Measurements from ENCODE around the gene LRRIQ1.

LRRIQ1 gene

GRCh38 chr12:85278598-85279448 lies 242.7 kb downstream of the LRRIQ1 start:
- no peak overlapping the region for H3K4me3 Mint-ChIP-seq

DNA sequence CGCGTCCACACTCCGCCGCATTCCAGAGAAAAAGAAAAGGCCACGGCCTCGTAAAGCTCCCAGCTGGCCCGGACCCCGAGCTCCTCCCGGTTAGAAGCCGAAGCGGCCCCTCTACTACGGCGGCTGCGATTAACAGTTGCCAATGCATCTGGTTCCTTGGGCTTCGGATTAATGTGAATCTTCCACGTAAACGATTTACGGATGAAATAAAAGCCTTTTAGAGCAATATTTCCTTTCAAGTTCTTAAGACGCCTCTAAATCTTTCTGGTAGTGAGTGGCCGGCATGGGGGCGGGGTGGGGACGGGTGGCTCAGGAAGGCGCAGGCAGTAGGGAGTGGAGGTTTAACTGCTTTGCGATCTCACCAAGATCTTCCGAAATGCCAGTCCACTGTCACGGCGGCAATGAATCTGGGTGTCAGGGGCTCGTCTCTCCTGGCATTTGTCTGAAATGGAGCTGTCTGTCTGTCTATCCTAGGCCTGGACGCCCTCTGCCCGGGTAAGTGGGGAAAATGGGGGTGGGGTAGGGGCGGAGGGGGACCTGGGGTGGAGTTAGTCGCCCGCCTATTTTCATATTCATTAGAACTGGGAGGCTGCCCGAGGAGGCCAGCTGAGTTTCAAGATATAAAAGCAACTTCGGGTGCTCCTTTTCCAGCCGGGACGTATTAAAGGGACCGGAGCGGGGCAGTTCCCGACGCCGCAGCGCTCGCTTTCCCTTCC lies 243.5 kb downstream of the LRRIQ1 start:
- H3K27ac Mint-ChIP-seq = no peak overlapping the region
- H3K36me3 Mint-ChIP-seq = no peaks in the 10 kb centered on the region
- ATAC-seq = no peak
- no peaks in the 10 kb centered on the region for H3K9me3 Mint-ChIP-seq
- H3K4me1 Mint-ChIP-seq = peaks cover 6% of the 10 kb centered on the region
- H3K27me3 Mint-ChIP-seq = peaks cover 28% of the 10 kb centered on the region
- H3K4me3 Mint-ChIP-seq = no peak overlapping the region

More at GRCh38 chr12:85278598-85279448, 242.7 kb downstream of the LRRIQ1 start:
- H3K27ac Mint-ChIP-seq = no peak overlapping the region
- H3K27me3 Mint-ChIP-seq = peaks cover 34% of the 10 kb centered on the region
- H3K4me1 Mint-ChIP-seq = peaks cover 6% of the 10 kb centered on the region
- H3K9me3 Mint-ChIP-seq = no peaks in the 10 kb centered on the region
- H3K36me3 Mint-ChIP-seq = no peaks in the 10 kb centered on the region
- ATAC-seq = no peak

DNA sequence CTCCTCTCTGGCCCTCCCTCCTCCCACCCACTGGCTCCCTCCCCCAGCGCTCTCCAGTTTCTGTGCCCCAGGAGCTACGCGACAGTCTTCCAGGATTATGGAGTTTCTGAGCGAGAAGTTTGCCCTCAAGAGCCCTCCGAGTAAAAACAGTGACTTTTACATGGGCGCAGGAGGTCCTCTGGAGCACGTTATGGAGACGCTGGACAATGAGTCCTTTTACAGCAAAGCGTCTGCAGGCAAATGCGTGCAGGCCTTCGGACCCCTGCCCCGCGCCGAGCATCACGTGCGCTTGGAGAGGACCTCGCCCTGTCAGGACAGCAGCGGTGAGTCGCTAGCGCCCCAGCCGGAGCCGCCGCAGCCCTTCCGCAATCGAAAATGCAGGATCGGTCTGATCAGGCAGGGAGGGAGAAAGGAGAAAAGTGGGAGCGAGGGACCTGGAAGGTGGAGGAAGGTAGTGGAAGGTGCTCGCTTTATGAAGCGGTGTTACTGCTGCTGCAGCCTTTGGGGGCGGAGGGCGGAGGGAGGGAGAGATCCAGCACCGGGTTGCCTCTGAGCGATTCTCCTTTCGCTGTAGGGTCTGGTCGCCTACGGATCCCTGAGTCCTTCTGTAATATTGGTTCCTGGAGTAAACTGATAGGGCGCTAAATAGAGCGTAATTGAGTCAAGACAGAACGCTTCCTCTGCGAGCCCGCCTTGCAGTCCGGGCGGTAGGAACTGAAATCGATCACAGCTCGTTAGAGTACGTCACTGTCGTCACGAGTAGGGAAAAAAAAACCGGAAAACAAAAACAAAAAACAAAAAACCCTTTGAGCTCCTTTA lies 244.2 kb downstream of the LRRIQ1 start, which contains the start of gene ALX1:
TSS of gene ALX1 (plus strand) at position 56 of the 819 bp plus-strand sequence. CDS start at position 98, 42 bp downstream.
- Mint-ChIP-seq H3K27me3 (peaks cover 28% of the 10 kb centered on the region), H3K9me3 (no peaks in the 10 kb centered on the region), H3K4me3 (peak within 1 kb of the TSS; percentile 77), H3K36me3 (no peaks in the 10 kb centered on the region), H3K27ac (no peak within 1 kb of the TSS), H3K4me1 (peaks cover 6% of the 10 kb centered on the region)
- no peak for ATAC-seq

DNA sequence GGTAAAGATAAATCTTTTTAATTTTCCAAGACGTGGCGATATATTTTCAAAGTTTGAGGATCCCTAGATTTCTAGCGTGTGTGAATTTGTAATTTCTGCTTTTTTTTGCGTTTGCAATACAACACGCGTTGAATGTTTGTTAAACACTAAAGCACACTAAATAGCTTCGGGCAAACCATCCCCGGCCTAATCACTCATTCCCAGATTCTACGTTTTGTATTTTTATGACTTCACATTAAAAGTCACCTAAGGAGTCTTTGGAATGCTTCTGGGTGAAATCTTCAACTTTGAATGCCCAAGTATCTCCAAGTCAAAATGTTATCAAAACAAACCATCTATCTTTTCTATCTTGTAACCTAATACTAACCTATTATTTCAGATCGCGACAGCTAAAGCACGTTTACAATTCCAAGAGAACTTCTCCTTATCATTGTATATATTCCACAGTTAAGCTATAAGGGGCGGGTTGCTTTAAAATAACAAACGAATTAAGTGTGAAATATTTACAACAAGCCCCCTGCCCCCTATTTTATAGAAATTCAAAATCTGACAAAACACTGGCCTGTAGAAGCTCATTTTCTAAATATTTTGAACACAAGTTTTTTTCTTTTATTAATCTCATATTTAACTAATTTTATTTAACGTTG lies 245.0 kb downstream of the LRRIQ1 start:
- Mint-ChIP-seq H3K27ac (no peak overlapping the region), H3K36me3 (no peaks in the 10 kb centered on the region), H3K9me3 (no peaks in the 10 kb centered on the region), H3K4me3 (peak overlapping the region; percentile 77), H3K27me3 (peaks cover 28% of the 10 kb centered on the region), H3K4me1 (peaks cover 6% of the 10 kb centered on the region)
- ATAC-seq = no peak

DNA sequence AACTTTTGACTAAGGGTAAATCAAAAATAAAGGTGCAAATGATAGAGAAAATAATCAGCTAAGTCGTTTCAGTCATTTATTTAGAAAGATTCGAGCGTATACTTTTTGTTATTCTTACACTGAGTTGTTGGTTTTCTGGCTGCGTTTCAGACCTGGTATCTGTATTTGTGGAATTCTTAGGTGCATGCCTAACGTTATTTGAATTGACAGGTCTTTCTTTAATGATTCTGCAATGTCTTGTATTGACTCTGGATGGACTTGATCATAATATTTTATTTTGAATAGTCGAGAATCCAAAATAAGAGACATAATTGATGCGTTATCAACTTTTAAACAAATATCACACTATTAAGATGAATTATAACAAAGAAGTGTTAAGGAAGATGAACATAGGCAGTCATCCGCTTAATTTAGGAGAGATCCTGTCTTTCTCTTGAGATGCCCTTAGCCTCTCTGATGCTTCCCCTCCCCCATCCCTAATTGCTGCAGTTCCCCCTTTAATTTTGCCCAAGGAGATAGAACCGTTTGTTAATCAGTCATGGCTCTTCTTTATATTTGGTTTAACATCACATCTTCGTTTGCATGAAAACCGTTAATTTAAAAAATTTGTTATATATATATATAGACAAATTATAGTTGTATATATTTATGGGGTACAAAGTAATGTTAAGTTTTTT lies 245.6 kb downstream of the LRRIQ1 start:
- Mint-ChIP-seq H3K27ac (no peak overlapping the region), H3K9me3 (no peaks in the 10 kb centered on the region), H3K36me3 (no peaks in the 10 kb centered on the region), H3K4me1 (peaks cover 6% of the 10 kb centered on the region), H3K4me3 (no peak overlapping the region), H3K27me3 (peaks cover 28% of the 10 kb centered on the region)
- no peak for ATAC-seq

GRCh38 chr12:85283560-85283959 lies 247.4 kb downstream of the LRRIQ1 start:
- Mint-ChIP-seq H3K27me3 (peaks cover 17% of the 10 kb centered on the region), H3K9me3 (no peaks in the 10 kb centered on the region), H3K36me3 (no peaks in the 10 kb centered on the region), H3K4me3 (no peak overlapping the region), H3K27ac (no peak overlapping the region), H3K4me1 (peaks cover 6% of the 10 kb centered on the region)
- no peak for ATAC-seq

All from stimulated activated memory B cell treated with anti-CD40 and anti-IgM and Interleukin-4, amounts not matched to agents 10 μg/mL and 1 μg/mL and 100 μg/mL, for 72 hours (primary cell).